Upper lobe of left lung (tissue), 4 donors: ENCODE measurements around the gene TYW1.

Experiments
- POLR2A ChIP-seq, 4 donors: fragments of 450-650 bp; IDR thresholded peaks; one replicate each; pipeline ENCODE4 v1.5.1; 2016 to 2017; ENCODE audit warnings: antibody characterized with exemption in 4 of 4, mild to moderate bottlenecking in 2 of 4
- POLR2AphosphoS5 ChIP-seq, 2 donors: sonication (generic); formaldehyde crosslinking; IDR thresholded peaks; one replicate each; pipeline ENCODE4 v1.5.1; 2017; ENCODE audit warnings: antibody characterized with exemption in 2 of 2

DNA sequence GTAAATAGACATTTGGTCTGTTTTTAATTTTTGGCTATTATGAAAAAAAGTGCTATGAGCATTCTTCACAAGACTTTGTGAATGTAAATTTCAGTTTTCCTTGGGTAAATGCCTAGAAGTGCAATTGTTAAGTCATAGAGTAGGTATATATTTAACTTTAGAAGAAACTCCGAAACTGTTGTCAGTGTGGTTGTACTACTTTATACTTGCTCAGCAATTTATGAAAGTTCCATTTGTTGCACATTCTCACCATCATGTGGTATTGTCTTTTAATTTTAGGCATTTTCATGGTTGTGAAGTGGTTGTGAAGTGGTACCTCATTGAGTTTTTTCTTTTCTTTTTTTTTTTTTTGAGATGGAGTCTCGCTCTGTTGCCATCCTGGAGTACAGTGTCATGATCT lies 60.0 kb downstream of the TYW1 start:
- TF ChIP-seq POLR2A (IDR thresholded peaks at IDR 0.05) (no peak), POLR2AphosphoS5 (IDR thresholded peaks at IDR 0.05) (no peak)
